Putamen (tissue), 1 donor: ENCODE measurements around the gene PBX1.

Source experiments
- DNase-seq: peaks from one replicate; pipeline ENCODE4 v3.0.0-alpha.2; 2016; ENCODE audit warnings: low spot score

Gene PBX1

GRCh38 chr1:164618202-164618564, 59.2 kb downstream of the PBX1 start:
- no peak for DNase-seq

- DNase-seq: no peak
Observed at GRCh38 chr1:164619006-164619784, 60.2 kb downstream of the PBX1 start.

- no peak for DNase-seq
Observed at GRCh38 chr1:164622068-164622845, 63.3 kb downstream of the PBX1 start.

GRCh38 chr1:164623805-164624204, 64.8 kb downstream of the PBX1 start:
- DNase-seq: no peak

- no peak for DNase-seq
Observed at GRCh38 chr1:164624400-164624799, 65.4 kb downstream of the PBX1 start.

GRCh38 chr1:164625004-164625617, 66.1 kb downstream of the PBX1 start:
- DNase-seq: no peak

- DNase-seq: no peak
Observed at GRCh38 chr1:164628772-164629171, 69.8 kb downstream of the PBX1 start.

- DNase-seq: no peak
Observed at GRCh38 chr1:164629971-164630370, 71.0 kb downstream of the PBX1 start.

- DNase-seq: no peak
Observed at GRCh38 chr1:164630626-164631396, 71.8 kb downstream of the PBX1 start.

- DNase-seq: no peak
Observed at GRCh38 chr1:164631751-164632150, 72.8 kb downstream of the PBX1 start.

- no peak for DNase-seq
Observed at GRCh38 chr1:164633997-164634396, 75.0 kb downstream of the PBX1 start.

- DNase-seq: no peak
Observed at GRCh38 chr1:164635059-164635802, 76.2 kb downstream of the PBX1 start.

- no peak for DNase-seq
Observed at GRCh38 chr1:164635803-164636731, 77.1 kb downstream of the PBX1 start.

- no peak for DNase-seq
Observed at GRCh38 chr1:164636757-164637156, 77.8 kb downstream of the PBX1 start.

GRCh38 chr1:164637461-164638375, 78.7 kb downstream of the PBX1 start:
- no peak for DNase-seq

- no peak for DNase-seq
Observed at GRCh38 chr1:164638492-164639202, 79.7 kb downstream of the PBX1 start.

- no peak for DNase-seq
Observed at GRCh38 chr1:164640686-164641352, 81.8 kb downstream of the PBX1 start.

GRCh38 chr1:164641353-164641730, 82.4 kb downstream of the PBX1 start:
- no peak for DNase-seq
